Kidney epithelial cell (primary cell): ENCODE data around the gene RBM4B. TPM values are rescaled to one million over a fixed set of nuclear protein-coding genes. Genes with fewer than 3 reads are reported as not detected.
"Not testable (repeated sequence)": the region's sequence is repeated elsewhere in the genome, so short reads cannot be mapped to it uniquely, and the experiment has no call there.

Experiments
- DNase-seq: peaks from one replicate; pipeline ENCODE4 v3.0.0-alpha.2; 2010; ENCODE audit warnings: low read depth
- H3K27me3 ChIP-seq: 2 replicates; pipeline ENCODE4 v1.6.0; 2011; ENCODE audit warnings: low read length; ENCODE audit not compliant: control insufficient read depth, insufficient read depth
- H3K36me3 ChIP-seq: 2 replicates; pipeline ENCODE4 v1.5.1; 2011; ENCODE audit warnings: low read length; ENCODE audit not compliant: control insufficient read depth, insufficient read depth
- H3K4me3 ChIP-seq: 2 replicates; pipeline ENCODE4 v1.5.1; 2011; ENCODE audit warnings: low read depth, mild to moderate bottlenecking, control low read depth, low read length
- CTCF ChIP-seq: IDR thresholded peaks from 2 replicates; pipeline ENCODE4 v1.5.1; 2011; ENCODE audit warnings: mild to moderate bottlenecking, moderate library complexity, low read length, control low read depth, inconsistent platforms; ENCODE audit not compliant: insufficient read depth, poor library complexity, severe bottlenecking
- total RNA-seq: library from RNA; depleted of rRNA; stranded (reverse); fragments of >200 nt; gene quantifications from 2 replicates; pipeline ENCODE4 v1.2.3, GENCODE V29; 2015

The RBM4B gene
- total RNA-seq, 1 donor from 2014 or later, result 17.4 TPM

DNA sequence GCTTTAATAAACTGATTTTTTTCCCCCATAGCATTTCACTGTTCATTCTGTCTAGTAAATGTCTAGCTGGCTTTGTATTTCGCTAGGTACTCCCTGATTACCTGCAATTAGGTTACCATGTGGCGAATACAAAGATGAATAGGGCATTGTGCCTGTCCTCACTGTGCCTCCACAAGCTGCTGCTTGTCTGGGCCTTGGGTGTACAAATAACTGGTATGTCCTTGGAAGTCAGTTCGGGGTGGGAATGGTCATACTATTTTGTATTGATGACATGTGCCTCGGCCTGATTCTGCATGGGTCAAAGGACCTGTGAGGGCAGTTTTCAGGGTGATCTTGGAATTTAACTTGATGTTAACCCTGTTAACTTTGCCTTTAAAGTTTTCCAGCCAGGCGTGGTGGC lies 27.8 kb downstream of the RBM4B start:
- Histone ChIP-seq H3K27me3 (no peaks in the 10 kb centered on the region), H3K4me3 (no peak overlapping the region), H3K36me3 (peaks cover 1% of the 10 kb centered on the region)
- no peak for DNase-seq
- no peak for TF ChIP-seq CTCF

DNA sequence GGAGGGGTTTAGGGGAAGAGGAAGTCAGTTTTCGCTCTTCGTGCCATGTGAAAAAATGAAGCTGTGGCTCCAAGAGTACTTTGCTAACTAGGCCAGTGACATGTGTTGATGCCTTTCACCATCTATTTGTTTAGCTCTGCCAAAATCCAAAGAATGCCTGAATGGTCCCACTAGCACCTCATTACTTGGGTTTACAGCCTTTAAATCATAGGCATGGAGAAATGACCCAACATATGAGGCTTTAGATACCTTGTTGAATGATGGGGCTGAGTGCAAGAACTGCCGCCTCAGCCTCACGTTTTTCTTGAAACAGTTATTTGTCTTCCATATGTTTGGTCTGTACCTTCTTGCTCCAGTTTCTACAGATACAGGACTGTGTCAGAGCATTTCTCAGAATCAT lies 30.9 kb downstream of the RBM4B start:
- Histone ChIP-seq H3K36me3 (peaks cover 3% of the 10 kb centered on the region), H3K27me3 (no peaks in the 10 kb centered on the region), H3K4me3 (no peak overlapping the region)
- DNase-seq, result no peak
- no peak for TF ChIP-seq CTCF

GRCh38 chr11:66643745-66644437 lies 33.8 kb downstream of the RBM4B start:
- TF ChIP-seq CTCF, result no peak
- Histone ChIP-seq H3K36me3 (peaks cover 3% of the 10 kb centered on the region), H3K4me3 (peak overlapping the region; percentile 30), H3K27me3 (no peaks in the 10 kb centered on the region)
- no peak for DNase-seq

- peak overlapping the region; percentile 20 for H3K4me3 ChIP-seq
- peaks cover 3% of the 10 kb centered on the region for H3K36me3 ChIP-seq
- no peak for TF ChIP-seq CTCF
- H3K27me3 ChIP-seq, result no peaks in the 10 kb centered on the region
- no peak for DNase-seq
These were observed 35.9 kb downstream of the RBM4B start for GRCh38 chr11:66641834-66642233.

GRCh38 chr11:66639814-66640340 lies 37.8 kb downstream of the RBM4B start:
- H3K36me3 ChIP-seq, DNase-seq: not testable (repeated sequence)

GRCh38 chr11:66639066-66639813 lies 38.4 kb downstream of the RBM4B start:
- Histone ChIP-seq H3K4me3 (peak overlapping the region; percentile 93), H3K27me3 (no peaks in the 10 kb centered on the region), H3K36me3 (peaks cover 1% of the 10 kb centered on the region)
- no peak for TF ChIP-seq CTCF
- no peak for DNase-seq

More at GRCh38 chr11:66639814-66640340, 37.8 kb downstream of the RBM4B start:
- H3K4me3 ChIP-seq, result peak overlapping the region; percentile 93
- not testable (repeated sequence) for H3K27me3 ChIP-seq
